ENCODE measurements around the gene TXNDC11. TPM values are rescaled to one million over a fixed set of nuclear protein-coding genes. Genes with fewer than 3 reads are reported as not detected.

The TXNDC11 gene
- total and polyA plus RNA-seq, 2 donors (not counting 3 experiments of a cell fraction or from before 2014, with no cell fraction given) = 42.5 to 66.0 TPM

DNA sequence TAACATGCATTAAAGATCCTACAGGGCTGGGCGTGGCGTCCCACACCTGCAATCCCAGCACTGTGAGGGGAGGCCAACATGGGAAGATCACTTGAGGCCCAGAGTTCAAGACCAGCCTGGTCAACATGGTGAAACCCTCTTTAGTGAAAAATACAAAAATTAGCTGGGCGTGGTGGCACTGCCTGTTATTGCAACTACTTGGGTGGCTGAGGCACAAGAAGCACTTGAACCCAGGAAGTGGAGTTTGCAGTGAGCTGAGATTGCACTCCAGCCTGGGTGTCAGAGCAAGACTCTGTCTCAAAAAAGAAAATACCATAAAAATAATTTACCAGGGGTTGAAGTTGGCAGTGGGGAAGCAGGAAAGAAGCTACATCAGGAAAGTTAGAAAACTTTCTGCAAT is 12.9 kb downstream of the TXNDC11 start:
- Histone ChIP-seq H3K79me2 (ENCODE audit: control insufficient read depth, insufficient read depth, low read length) (peaks cover 13% of the 10 kb centered on the region), H3K4me1 (ENCODE audit: control insufficient read depth, extremely low read depth, insufficient read depth, low read length) (no peaks in the 10 kb centered on the region), H3K4me3 (replicated peaks in 1 of 3; ENCODE audit: insufficient read depth in 1 of 3, low read depth in 1 of 3, low read length in 3 of 3) (no peak overlapping the region), H4K20me1 (replicated peaks; ENCODE audit: control insufficient read depth, extremely low read depth, insufficient read depth, low read length) (no peaks in the 10 kb centered on the region), H2AFZ (ENCODE audit: low read depth, low read length) (no peak overlapping the region), H3K27ac (ENCODE audit: insufficient read depth, low read depth, low read length) (no peak overlapping the region), H3K9me1 (replicated peaks; ENCODE audit: control insufficient read depth, extremely low read depth, insufficient read depth, low read length) (no peaks in the 10 kb centered on the region), H3K36me3 (ENCODE audit: control insufficient read depth in 2 of 2, extremely low read depth in 1 of 2, insufficient read depth in 2 of 2, low read length in 2 of 2) (peaks cover 22% of the 10 kb centered on the region in 2 experiments), H3K27me3 (ENCODE audit: control insufficient read depth in 2 of 2, insufficient read depth in 2 of 2, low read length in 2 of 2) (no peaks in the 10 kb centered on the region), H3K9me3 (replicated peaks; ENCODE audit: control insufficient read depth, insufficient read depth, low read length) (no peaks in the 10 kb centered on the region), H3K4me2 (ENCODE audit: insufficient read depth, low read length) (no peak overlapping the region), H3K9ac (replicated peaks; ENCODE audit: extremely low read depth, insufficient read depth, low read length) (no peak overlapping the region)
- TF ChIP-seq, protein P1, sequence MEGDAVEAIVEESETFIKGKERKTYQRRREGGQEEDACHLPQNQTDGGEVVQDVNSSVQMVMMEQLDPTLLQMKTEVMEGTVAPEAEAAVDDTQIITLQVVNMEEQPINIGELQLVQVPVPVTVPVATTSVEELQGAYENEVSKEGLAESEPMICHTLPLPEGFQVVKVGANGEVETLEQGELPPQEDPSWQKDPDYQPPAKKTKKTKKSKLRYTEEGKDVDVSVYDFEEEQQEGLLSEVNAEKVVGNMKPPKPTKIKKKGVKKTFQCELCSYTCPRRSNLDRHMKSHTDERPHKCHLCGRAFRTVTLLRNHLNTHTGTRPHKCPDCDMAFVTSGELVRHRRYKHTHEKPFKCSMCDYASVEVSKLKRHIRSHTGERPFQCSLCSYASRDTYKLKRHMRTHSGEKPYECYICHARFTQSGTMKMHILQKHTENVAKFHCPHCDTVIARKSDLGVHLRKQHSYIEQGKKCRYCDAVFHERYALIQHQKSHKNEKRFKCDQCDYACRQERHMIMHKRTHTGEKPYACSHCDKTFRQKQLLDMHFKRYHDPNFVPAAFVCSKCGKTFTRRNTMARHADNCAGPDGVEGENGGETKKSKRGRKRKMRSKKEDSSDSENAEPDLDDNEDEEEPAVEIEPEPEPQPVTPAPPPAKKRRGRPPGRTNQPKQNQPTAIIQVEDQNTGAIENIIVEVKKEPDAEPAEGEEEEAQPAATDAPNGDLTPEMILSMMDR (IDR thresholded peaks at IDR 0.05; ENCODE audit: extremely low read depth in 1 of 2, insufficient read depth in 1 of 2, low read depth in 1 of 2, low read length in 2 of 2) = no peak
- no peak for TF ChIP-seq FOS (IDR thresholded peaks at IDR 0.05; ENCODE audit: borderline replicate concordance, insufficient read depth, low read length)
- ChIA-PET POLR2A (no interaction called here), CTCF (interaction anchor here (1.3 to 1.6 kb wide), 2 partner anchors 19 to 32 kb away, joined by 3 to 4 read pairs; no protein-coding TSS in a partner anchor)
- FAIRE-seq (no peak), DNase-seq (ENCODE audit: low read depth, low spot score) (no peak)
- dilution Hi-C loops (cut with MboI; ENCODE audit: extremely low pct_ligation_motif_present, low sequenced_read_pairs) = no loop called here
- intact Hi-C loops (cut with micrococcal nuclease) = no loop called here
- no TSS peak for BruUV-seq (replicated peaks)

DNA sequence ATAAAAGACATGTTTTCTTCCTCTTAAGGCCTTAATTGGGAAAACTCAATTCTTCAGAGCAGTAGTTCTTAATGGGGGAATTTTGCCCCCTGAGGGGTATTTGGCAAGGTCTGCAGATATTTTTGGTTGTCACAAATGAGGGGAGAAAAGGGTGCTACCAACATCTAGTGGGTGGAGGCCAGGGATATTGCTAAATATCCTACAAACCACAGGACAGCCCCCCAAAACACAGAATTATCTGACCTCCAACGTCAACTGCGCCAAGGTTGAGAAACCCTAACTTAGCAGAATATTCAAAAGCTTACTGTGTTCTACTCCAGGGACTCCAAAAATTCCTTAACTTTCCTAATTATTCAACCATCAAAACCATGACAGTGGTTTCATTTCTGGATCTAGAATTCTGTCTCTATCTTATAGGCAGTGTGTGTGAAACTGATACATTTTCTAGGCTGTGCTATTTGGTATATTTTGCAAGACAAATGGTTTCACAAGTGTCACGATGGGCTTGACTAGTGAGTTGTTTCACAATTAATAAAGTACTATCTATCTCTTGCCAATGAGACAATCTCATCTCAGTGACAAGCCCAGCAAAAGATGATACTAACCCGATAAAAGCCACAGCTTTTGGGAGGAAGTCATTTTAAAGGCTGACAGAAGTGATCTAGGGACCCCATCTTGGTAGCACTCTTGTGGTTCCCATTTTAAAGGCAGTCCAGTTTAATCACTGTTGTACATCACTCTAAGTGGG is 14.7 kb downstream of the TXNDC11 start:
- H3K79me2 ChIP-seq (ENCODE audit: control insufficient read depth, insufficient read depth, low read length) = peaks cover 13% of the 10 kb centered on the region
- no peaks in the 10 kb centered on the region for H4K20me1 ChIP-seq (replicated peaks; ENCODE audit: control insufficient read depth, extremely low read depth, insufficient read depth, low read length)
- no peaks in the 10 kb centered on the region for H3K9me1 ChIP-seq (replicated peaks; ENCODE audit: control insufficient read depth, extremely low read depth, insufficient read depth, low read length)
- DNase-seq (ENCODE audit: low read depth, low spot score) (no peak), FAIRE-seq (no peak)
- H3K9ac ChIP-seq (replicated peaks; ENCODE audit: extremely low read depth, insufficient read depth, low read length) = no peak overlapping the region
- no peaks in the 10 kb centered on the region for H3K9me3 ChIP-seq (replicated peaks; ENCODE audit: control insufficient read depth, insufficient read depth, low read length)
- no TSS peak for BruUV-seq (replicated peaks)
- no peak for TF ChIP-seq EZH2 (IDR thresholded peaks at IDR 0.05; ENCODE audit: borderline replicate concordance, low read depth, low read length, severe bottlenecking)
- TF ChIP-seq, protein P2, sequence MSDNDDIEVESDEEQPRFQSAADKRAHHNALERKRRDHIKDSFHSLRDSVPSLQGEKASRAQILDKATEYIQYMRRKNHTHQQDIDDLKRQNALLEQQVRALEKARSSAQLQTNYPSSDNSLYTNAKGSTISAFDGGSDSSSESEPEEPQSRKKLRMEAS (IDR thresholded peaks at IDR 0.05; ENCODE audit: insufficient read depth, insufficient read length) = no peak
- TF ChIP-seq FOS (IDR thresholded peaks at IDR 0.05; ENCODE audit: borderline replicate concordance, insufficient read depth, low read length) = no peak
- TF ChIP-seq, protein P1 (IDR thresholded peaks at IDR 0.05; ENCODE audit: extremely low read depth in 1 of 2, insufficient read depth in 1 of 2, low read depth in 1 of 2, low read length in 2 of 2) = no peak
- no peak for TF ChIP-seq GATA2 (IDR thresholded peaks at IDR 0.05; ENCODE audit: insufficient read depth, insufficient read length, low read depth, low read length)
- no peak for TF ChIP-seq POLR2A (IDR thresholded peaks at IDR 0.05; ENCODE audit: low read depth, low read length)
- TF ChIP-seq JUN (IDR thresholded peaks at IDR 0.05; ENCODE audit: borderline replicate concordance, insufficient read depth, insufficient read length, low read depth) = no peak
- TF ChIP-seq POLR2AphosphoS5 (IDR thresholded peaks at IDR 0.05; ENCODE audit: insufficient read depth, low read depth, low read length) = no peak
- no peak for TF ChIP-seq MYC (IDR thresholded peaks at IDR 0.05; ENCODE audit: low read depth, low read length)
- POLR2A ChIA-PET = no interaction called here
- intact Hi-C loops (cut with micrococcal nuclease) = no loop called here
- no peaks in the 10 kb centered on the region for H3K4me1 ChIP-seq (ENCODE audit: control insufficient read depth, extremely low read depth, insufficient read depth, low read length)
- H3K4me2 ChIP-seq (ENCODE audit: insufficient read depth, low read length) = no peak overlapping the region
- no peak overlapping the region for H3K27ac ChIP-seq (ENCODE audit: insufficient read depth, low read depth, low read length)
- CTCF ChIA-PET = no interaction called here
- no peaks in the 10 kb centered on the region for H3K27me3 ChIP-seq (ENCODE audit: control insufficient read depth in 2 of 2, insufficient read depth in 2 of 2, low read length in 2 of 2)
- no peak overlapping the region for H2AFZ ChIP-seq (ENCODE audit: low read depth, low read length)
- dilution Hi-C loops (cut with MboI; ENCODE audit: extremely low pct_ligation_motif_present, low sequenced_read_pairs) = no loop called here
- H3K36me3 ChIP-seq (ENCODE audit: control insufficient read depth in 2 of 2, extremely low read depth in 1 of 2, insufficient read depth in 2 of 2, low read length in 2 of 2) = peaks cover 18% of the 10 kb centered on the region in 2 experiments
- no peak overlapping the region for H3K4me3 ChIP-seq (replicated peaks in 1 of 3; ENCODE audit: insufficient read depth in 1 of 3, low read depth in 1 of 3, low read length in 3 of 3)

Data from endothelial cell of umbilical vein (primary cell).